HUES48 (cell line): ENCODE results near the gene SLC7A9.
"Not testable (repeated sequence)": the region's sequence is repeated elsewhere in the genome, so short reads cannot be mapped to it uniquely, and the experiment has no call there.

Source experiments
- H3K27ac ChIP-seq: one replicate; pipeline ENCODE4 v1.7.0; 2013; ENCODE audit warnings: low read depth, low read length, inconsistent platforms
- H3K27me3 ChIP-seq: 2 replicates; pipeline ENCODE4 v1.6.1; 2013; ENCODE audit warnings: mild to moderate bottlenecking, low read length; ENCODE audit not compliant: control insufficient read depth, insufficient read depth
- H3K36me3 ChIP-seq: 2 replicates; pipeline ENCODE4 v1.6.1; 2013; ENCODE audit warnings: low read length; ENCODE audit not compliant: control insufficient read depth, insufficient read depth
- H3K4me1 ChIP-seq: 2 replicates; pipeline ENCODE4 v1.6.1; 2013; ENCODE audit warnings: mild to moderate bottlenecking, low read length; ENCODE audit not compliant: control insufficient read depth, insufficient read depth
- H3K4me3 ChIP-seq: 2 replicates; pipeline ENCODE4 v1.5.1; 2013; ENCODE audit warnings: mild to moderate bottlenecking, low read depth, low read length
- H3K9ac ChIP-seq: 2 replicates; pipeline ENCODE4 v1.6.1; 2013; ENCODE audit warnings: mild to moderate bottlenecking, low read depth, low read length, moderate library complexity
- H3K9me3 ChIP-seq: 2 replicates; pipeline ENCODE4 v1.6.1; 2013; ENCODE audit warnings: low read length; ENCODE audit not compliant: control insufficient read depth, insufficient read depth

Gene SLC7A9

GRCh38 chr19:32885255-32885654 lies 15.7 kb upstream of the SLC7A9 start:
- not testable (repeated sequence) for H3K9ac ChIP-seq, H3K36me3 ChIP-seq, H3K27ac ChIP-seq, H3K27me3 ChIP-seq, H3K9me3 ChIP-seq, H3K4me1 ChIP-seq, H3K4me3 ChIP-seq

GRCh38 chr19:32881766-32882165 lies 12.2 kb upstream of the SLC7A9 start:
- H3K4me3 ChIP-seq, result no peak overlapping the region
- H3K27ac ChIP-seq, result no peak overlapping the region
- H3K9me3 ChIP-seq, result no peaks in the 10 kb centered on the region
- H3K27me3 ChIP-seq, result no peaks in the 10 kb centered on the region
- no peaks in the 10 kb centered on the region for H3K4me1 ChIP-seq
- no peak overlapping the region for H3K9ac ChIP-seq
- no peaks in the 10 kb centered on the region for H3K36me3 ChIP-seq

GRCh38 chr19:32880622-32881021 lies 11.1 kb upstream of the SLC7A9 start:
- H3K27me3 ChIP-seq, result no peaks in the 10 kb centered on the region
- no peaks in the 10 kb centered on the region for H3K9me3 ChIP-seq

GRCh38 chr19:32879741-32880140 lies 10.2 kb upstream of the SLC7A9 start:
- Histone ChIP-seq H3K27me3 (no peaks in the 10 kb centered on the region), H3K27ac (no peak overlapping the region), H3K4me3 (no peak overlapping the region), H3K4me1 (peaks cover 4% of the 10 kb centered on the region; the same call in 1 of the 2 replicates), H3K9ac (no peak overlapping the region), H3K36me3 (no peaks in the 10 kb centered on the region), H3K9me3 (no peaks in the 10 kb centered on the region)

More at GRCh38 chr19:32880622-32881021, 11.1 kb upstream of the SLC7A9 start:
- Histone ChIP-seq H3K4me1 (peaks cover 3% of the 10 kb centered on the region; the same call in 1 of the 2 replicates), H3K27ac (no peak overlapping the region), H3K4me3 (no peak overlapping the region), H3K36me3 (no peaks in the 10 kb centered on the region), H3K9ac (no peak overlapping the region)

GRCh38 chr19:32878988-32879387 lies 9.4 kb upstream of the SLC7A9 start:
- no peak overlapping the region for H3K27ac ChIP-seq
- peaks cover 4% of the 10 kb centered on the region; the same call in 1 of the 2 replicates for H3K4me1 ChIP-seq
- no peaks in the 10 kb centered on the region for H3K27me3 ChIP-seq
- H3K36me3 ChIP-seq, result no peaks in the 10 kb centered on the region
- no peak overlapping the region for H3K4me3 ChIP-seq
- no peak overlapping the region for H3K9ac ChIP-seq
- no peaks in the 10 kb centered on the region for H3K9me3 ChIP-seq

GRCh38 chr19:32877977-32878745 lies 8.6 kb upstream of the SLC7A9 start:
- no peaks in the 10 kb centered on the region for H3K36me3 ChIP-seq
- no peak overlapping the region for H3K9ac ChIP-seq
- H3K27me3 ChIP-seq, result no peaks in the 10 kb centered on the region
- H3K4me1 ChIP-seq, result peaks cover 4% of the 10 kb centered on the region; the same call in 1 of the 2 replicates
- H3K4me3 ChIP-seq, result no peak overlapping the region
- H3K9me3 ChIP-seq, result no peaks in the 10 kb centered on the region
- H3K27ac ChIP-seq, result no peak overlapping the region

GRCh38 chr19:32877323-32877912 lies 7.9 kb upstream of the SLC7A9 start:
- no peaks in the 10 kb centered on the region for H3K27me3 ChIP-seq
- H3K36me3 ChIP-seq, result no peaks in the 10 kb centered on the region
- no peak overlapping the region for H3K9ac ChIP-seq
- H3K27ac ChIP-seq, result no peak overlapping the region
- H3K4me1 ChIP-seq, result peaks cover 4% of the 10 kb centered on the region; the same call in 1 of the 2 replicates
- H3K4me3 ChIP-seq, result no peak overlapping the region
- no peaks in the 10 kb centered on the region for H3K9me3 ChIP-seq

GRCh38 chr19:32876919-32877285 lies 7.3 kb upstream of the SLC7A9 start:
- Histone ChIP-seq H3K9me3 (no peaks in the 10 kb centered on the region), H3K27me3 (no peaks in the 10 kb centered on the region), H3K27ac (no peak overlapping the region), H3K36me3 (no peaks in the 10 kb centered on the region), H3K4me1 (peaks cover 4% of the 10 kb centered on the region; the same call in 1 of the 2 replicates), H3K4me3 (no peak overlapping the region), H3K9ac (no peak overlapping the region)

GRCh38 chr19:32876236-32876918 lies 6.8 kb upstream of the SLC7A9 start:
- H3K4me1 ChIP-seq, result peaks cover 4% of the 10 kb centered on the region; the same call in 1 of the 2 replicates

GRCh38 chr19:32875428-32875827 lies 5.9 kb upstream of the SLC7A9 start:
- no peaks in the 10 kb centered on the region for H3K27me3 ChIP-seq
- H3K9ac ChIP-seq, result no peak overlapping the region
- no peaks in the 10 kb centered on the region for H3K9me3 ChIP-seq
- no peak overlapping the region for H3K4me3 ChIP-seq
- H3K36me3 ChIP-seq, result no peaks in the 10 kb centered on the region
- H3K27ac ChIP-seq, result no peak overlapping the region
- peaks cover 4% of the 10 kb centered on the region; the same call in 1 of the 2 replicates for H3K4me1 ChIP-seq

More at GRCh38 chr19:32876236-32876918, 6.8 kb upstream of the SLC7A9 start:
- Histone ChIP-seq H3K27me3 (no peaks in the 10 kb centered on the region), H3K36me3 (no peaks in the 10 kb centered on the region), H3K9me3 (no peaks in the 10 kb centered on the region), H3K4me3 (no peak overlapping the region), H3K9ac (no peak overlapping the region), H3K27ac (no peak overlapping the region)

- Histone ChIP-seq H3K4me3 (no peak overlapping the region), H3K27ac (no peak overlapping the region), H3K9me3 (no peaks in the 10 kb centered on the region), H3K9ac (no peak overlapping the region), H3K27me3 (no peaks in the 10 kb centered on the region), H3K36me3 (no peaks in the 10 kb centered on the region), H3K4me1 (peaks cover 7% of the 10 kb centered on the region; the same call in 1 of the 2 replicates)
These were observed 5.0 kb upstream of the SLC7A9 start for GRCh38 chr19:32874605-32875004.
